COLO668 (cell line): ENCODE data around the gene IQCK.
"Not testable (repeated sequence)": the region's sequence is repeated elsewhere in the genome, so short reads cannot be mapped to it uniquely, and the experiment has no call there.

Source experiments
- DNase-seq: peaks from one replicate; lab custom pipeline; 2025; ENCODE audit not compliant: unreplicated experiment; lab: John Stamatoyannopoulos, UW

IQCK gene, protein sequence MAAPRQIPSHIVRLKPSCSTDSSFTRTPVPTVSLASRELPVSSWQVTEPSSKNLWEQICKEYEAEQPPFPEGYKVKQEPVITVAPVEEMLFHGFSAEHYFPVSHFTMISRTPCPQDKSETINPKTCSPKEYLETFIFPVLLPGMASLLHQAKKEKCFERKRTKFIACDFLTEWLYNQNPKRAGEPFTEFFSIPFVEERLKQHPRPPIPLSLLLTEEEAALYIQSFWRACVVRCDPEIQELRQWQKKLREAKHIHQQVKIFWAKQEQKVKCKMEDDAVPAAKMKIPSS

DNA sequence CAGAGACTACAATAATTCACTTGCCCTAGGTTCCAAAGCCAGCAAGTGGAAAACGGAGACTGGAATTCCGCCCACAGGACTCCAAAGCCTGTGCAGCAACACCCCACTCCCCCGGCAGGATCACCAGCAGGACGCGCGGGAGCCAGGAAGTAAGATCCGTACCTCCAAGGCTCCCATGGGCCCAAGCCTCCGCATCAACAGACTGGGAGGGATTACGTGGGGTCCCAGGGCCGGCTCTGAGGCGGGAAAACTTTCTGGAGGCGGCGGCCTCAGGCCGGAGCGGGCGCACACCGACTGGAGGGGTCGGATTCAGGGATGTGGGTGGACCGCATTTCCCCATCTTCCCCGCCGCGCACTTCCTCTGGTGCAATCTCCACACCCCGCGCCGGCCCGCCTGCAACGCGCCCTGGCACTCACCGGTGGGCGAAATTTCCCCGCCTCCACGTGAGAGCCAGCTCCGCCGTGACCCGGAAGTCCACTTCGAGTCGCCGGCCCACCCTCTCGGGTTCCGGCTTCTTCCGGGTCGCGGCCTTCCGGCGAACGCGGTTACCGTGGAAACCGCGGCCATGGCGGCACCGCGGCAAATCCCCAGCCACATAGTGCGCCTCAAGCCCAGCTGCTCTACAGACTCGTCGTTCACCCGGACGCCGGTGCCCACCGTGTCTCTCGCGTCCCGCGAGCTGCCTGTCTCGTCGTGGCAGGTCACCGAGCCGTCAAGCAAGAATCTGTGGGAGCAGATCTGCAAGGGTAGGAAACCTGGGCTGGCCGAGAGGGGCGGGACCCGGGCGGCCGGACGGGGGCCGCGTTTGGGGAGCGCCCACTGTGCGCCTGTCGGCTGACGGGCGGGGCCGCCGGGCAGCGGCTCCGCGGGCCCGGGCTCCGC lies at the start of gene IQCK, which contains the start of gene KNOP1:
Gene IQCK, plus strand, starts transcription at position 531 of the 883 bp plus-strand sequence. Its CDS starts 36 bp downstream, at position 567.
Gene KNOP1, minus strand, starts transcription at position 487 of the 883 bp plus-strand sequence. CDS start 3,192 bp downstream, outside the sequence.
- DNase-seq = peak; percentile 93

GRCh38 chr16:19672378-19672777 lies 45.7 kb upstream of the IQCK start:
- no peak for DNase-seq

DNA sequence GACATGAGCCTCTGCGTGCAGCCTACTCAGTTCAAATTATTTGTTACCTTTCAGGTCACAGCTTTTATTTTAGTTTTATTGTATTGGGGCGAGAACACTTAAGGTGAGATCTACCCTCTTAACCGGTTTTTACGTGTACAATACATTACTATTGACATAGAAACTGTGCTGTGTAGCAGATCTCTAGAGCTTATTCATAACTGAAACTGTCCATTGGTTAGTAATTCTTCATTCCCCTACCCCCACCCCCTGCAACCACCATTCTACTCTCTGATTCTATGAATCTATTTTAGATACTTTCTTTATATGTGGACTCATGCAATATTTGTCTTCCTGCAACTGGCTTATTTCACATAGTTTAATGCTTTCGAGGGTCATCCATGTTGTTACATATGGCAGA lies 43.6 kb upstream of the IQCK start:
- DNase-seq = no peak

DNA sequence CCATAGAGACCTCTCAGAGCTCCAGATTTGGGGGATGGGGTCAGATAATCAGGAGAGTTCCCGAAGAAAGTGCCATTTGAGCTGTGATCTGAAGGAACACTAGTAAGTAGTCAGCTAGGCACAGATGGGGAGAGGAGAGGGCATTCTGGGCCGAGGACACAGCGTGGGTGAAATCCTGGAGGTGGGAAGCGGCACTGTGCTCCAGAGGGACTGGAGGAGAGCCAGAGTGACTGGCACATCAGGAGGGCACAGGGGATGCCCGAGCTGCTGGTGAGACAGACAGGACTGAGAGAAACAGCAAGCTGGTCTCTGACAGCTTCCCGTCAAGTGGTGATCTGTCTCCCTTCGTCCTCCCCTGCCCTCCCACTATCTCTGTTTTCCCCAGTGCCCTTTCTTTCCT lies 40.7 kb upstream of the IQCK start:
- no peak for DNase-seq

GRCh38 chr16:19678804-19679203 lies 39.3 kb upstream of the IQCK start:
- no peak for DNase-seq

- DNase-seq = not testable (repeated sequence)
Observed at GRCh38 chr16:19679281-19679680, 38.8 kb upstream of the IQCK start.

- no peak for DNase-seq
Observed at GRCh38 chr16:19680881-19681340, 37.2 kb upstream of the IQCK start.

DNA sequence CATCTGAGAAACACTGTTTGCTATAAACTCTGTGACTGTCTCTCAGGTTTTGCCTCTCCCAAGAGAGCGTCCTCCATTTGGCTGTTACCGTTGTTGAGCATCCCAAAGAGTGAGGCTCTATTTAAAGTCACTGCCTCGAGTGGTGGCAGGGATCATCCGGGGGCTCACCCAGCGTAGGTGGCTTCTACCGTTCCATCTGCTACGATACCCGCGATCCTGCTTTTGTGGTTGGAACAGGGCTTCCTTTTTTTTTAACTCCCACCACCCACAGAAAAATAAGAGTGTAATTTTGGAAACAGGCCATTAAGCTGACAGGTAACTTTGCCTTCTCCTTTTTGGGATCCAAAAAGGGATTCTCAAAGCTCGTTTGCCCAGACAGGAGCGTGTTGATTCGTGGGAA lies 36.4 kb upstream of the IQCK start:
- DNase-seq = no peak

DNA sequence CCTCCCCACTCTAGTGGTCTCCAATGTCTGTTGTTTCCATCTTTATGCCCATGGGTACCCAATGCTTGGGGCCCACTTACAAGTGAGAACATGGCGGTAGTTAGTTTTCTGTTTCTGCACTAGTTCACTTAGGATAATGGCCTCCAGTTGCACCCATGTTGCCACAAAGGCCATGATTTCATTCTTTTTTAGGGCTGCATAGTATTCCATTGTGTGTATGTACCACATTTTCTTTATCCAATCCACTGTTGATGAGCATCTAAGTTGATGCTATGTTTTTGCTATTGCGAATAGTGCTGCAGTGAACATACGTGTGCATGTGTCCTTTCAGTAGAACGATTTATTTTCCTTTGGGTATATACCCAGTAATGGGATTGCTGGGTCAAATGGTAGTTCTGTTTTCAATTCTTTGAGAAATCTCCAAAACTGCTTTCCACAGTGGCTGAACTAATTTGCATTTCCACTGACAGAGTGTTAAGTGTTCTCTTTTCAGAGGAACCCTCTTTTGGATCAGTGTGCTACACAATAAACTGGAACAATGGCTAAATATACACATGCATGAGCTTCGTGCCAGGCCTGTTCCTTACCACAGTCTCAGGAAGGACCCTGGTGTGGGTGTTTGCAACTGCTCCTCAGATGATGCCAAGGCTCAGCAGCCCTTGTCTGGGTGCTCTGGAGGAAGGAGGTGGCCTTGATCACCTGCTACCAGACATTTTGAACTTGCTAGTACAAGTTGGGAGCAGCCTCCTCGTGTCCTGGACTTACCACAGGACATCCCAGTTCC lies 34.4 kb upstream of the IQCK start:
- DNase-seq = no peak

- no peak for DNase-seq
Observed at GRCh38 chr16:19685176-19685575, 32.9 kb upstream of the IQCK start.

- DNase-seq = no peak
Observed at GRCh38 chr16:19687279-19687678, 30.8 kb upstream of the IQCK start.

- DNase-seq = no peak
Observed at GRCh38 chr16:19688396-19689024, 29.6 kb upstream of the IQCK start.

GRCh38 chr16:19689342-19689741 lies 28.7 kb upstream of the IQCK start:
- no peak for DNase-seq

GRCh38 chr16:19690196-19690595 lies 27.9 kb upstream of the IQCK start:
- DNase-seq = no peak

DNA sequence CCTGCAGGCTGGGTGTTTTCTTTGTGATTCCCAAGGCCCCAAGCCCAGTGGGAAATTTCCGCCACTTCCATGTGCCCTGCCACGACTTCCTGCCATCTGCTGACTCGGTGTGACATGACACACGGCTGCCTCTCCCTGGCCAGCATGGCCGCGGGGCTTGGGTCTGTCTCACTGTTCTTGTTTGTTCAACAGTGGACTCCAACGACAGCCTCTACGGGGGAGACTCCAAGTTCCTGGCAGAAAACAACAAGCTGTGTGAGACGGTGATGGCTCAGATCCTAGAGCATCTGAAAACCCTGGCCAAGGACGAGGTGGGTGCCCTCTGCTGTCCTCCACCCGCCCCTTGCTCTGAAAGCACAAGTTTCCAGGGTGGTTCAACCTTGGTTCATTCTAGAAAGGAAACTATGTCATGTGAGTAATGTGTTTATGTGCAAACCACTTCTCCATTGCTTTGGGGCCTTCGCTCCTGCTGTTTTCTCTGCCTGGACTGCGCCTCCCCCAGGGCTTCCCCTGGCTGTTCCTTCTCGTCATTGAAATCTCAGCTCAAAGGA lies 26.8 kb upstream of the IQCK start:
- DNase-seq = no peak

DNA sequence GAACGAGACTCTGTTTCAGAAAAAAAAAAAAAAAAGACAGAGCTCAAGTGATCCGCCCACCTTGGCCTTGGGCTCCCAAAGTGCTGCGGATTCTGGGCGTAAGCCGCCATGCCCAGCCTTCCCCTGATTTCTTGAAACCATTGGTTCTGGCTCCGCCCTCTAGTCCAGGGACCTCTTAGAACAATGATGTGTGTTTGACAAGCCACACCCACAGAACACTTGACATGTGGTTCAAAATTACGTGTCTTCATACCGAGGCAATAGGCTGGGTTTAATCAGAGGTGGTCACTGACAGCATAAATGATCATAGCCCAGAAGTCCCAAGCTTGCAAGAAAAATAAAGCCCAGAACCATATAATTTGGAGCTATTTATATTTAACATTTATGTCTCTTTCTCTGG lies 23.1 kb upstream of the IQCK start:
- DNase-seq = no peak

GRCh38 chr16:19696328-19696727 lies 21.7 kb upstream of the IQCK start:
- DNase-seq = peak; percentile 89

DNA sequence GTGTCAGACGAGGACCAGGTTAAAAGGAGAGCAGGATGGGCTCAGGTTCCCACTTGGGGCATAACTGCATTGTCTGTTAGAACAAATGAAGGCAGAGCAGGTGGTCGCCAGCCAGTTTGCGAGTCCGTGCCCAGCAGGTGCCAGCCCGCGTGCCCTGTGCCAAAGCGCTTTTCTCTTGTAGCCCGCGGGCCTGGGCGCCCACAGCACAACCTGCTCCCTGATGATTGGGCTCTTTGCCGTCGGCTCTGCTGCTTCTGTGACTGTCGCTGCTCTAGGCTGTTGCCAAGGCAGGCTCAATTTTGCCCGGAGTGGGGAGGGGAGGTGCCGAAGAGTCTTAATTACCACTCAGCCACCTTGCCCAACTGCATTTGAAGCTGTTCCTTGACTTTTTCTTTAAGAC lies 21.1 kb upstream of the IQCK start:
- DNase-seq = peak; percentile 86

DNA sequence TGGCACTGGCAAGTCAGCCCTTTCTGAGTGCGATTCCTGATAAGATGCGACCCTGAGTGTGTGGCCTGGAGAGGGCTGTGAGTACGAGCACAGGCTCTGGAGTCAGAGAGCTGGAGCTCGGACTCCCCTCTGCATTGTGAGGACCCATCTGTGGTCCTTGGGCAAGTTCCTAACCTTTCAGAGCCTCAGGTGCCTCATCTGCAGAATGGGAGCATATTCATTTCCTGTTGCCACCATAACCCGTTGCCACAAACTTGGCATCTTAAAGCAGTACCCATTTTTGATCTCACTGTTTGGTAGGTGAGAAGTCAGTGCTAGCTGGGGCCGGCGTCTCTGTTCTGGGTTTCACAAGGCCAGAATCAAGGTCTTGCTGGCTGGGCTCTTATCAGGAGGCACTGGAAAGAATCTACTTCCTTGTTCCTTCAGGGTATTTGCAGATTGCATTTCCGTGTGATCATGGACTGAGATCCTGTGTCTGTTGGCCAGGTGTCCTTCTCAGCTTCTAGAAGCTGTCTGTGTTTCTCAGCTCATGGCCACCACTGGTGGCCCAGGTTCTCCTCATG lies 20.2 kb upstream of the IQCK start:
- DNase-seq = no peak
